ENCODE measurements around the gene RRP7A. TPM values are rescaled to one million over a fixed set of nuclear protein-coding genes. Genes with fewer than 3 reads are reported as not detected.
"Not testable (repeated sequence)": the region's sequence is repeated elsewhere in the genome, so short reads cannot be mapped to it uniquely, and the experiment has no call there.

Gene RRP7A
- total and polyA plus RNA-seq, 3 donors from 2014 or later = 30.8 to 62.8 (median 43.3) TPM

DNA sequence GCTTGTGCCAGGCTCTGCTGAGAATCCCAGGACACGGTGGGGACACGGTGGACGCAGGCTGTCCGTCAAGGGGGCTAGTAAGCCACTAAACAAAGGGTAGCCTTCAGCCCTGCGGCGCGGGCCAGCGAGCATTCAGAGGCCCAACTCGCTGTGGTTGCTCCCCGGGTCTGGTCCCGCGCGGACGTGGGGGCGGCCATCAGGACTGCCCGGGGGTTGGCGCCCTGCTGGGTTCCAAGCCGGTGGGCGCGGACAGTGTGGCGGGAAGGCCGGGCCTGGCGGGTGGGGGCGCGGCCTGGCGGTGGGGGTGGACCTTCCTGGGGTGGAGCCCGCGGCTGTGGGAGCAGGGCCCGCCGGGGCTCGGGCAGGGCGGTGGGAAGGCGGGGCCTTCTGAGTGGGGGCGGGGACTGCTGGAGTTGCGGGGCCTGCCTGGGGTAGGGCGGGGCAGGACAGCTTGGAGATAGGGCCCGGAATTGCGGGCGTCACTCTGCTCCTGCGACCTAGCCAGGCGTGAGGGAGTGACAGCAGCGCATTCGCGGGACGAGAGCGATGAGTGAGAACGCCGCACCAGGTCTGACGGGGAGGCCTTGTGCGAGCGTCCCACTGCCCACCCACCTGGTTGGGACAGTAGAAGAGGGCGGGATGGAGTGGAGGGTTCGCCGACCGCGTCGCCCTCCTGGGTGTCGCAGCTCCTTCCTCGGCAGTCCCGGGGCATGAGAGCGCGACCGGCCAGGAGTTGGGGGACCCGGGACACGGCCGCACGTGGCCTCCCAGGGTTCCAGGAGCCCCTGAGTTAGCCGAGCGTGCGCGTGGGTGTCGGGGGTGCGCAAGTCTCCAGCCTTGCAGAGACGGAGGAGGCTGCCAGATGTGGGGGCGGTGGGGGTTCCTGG is 34.1 kb upstream of the RRP7A start, which contains the start of gene SERHL2:
TSS of gene SERHL2 (plus strand) at position 482 of the 887 bp plus-strand sequence. CDS start at position 547, 65 bp downstream.
- DNase-seq = peak; percentile 89
- Histone ChIP-seq H3K27me3 (no peaks in the 10 kb centered on the region), H3K4me3 (peak within 1 kb of the TSS; percentile 51 to 63), H3K4me1 (peaks cover 5% of the 10 kb centered on the region), H3K27ac (peak within 1 kb of the TSS in 1 of 2 donors; percentile 45), H3K9me3 (no peaks in the 10 kb centered on the region), H3K36me3 (ENCODE audit: low read depth, missing control alignments) (no peaks in the 10 kb centered on the region)
- TF ChIP-seq, protein P1, sequence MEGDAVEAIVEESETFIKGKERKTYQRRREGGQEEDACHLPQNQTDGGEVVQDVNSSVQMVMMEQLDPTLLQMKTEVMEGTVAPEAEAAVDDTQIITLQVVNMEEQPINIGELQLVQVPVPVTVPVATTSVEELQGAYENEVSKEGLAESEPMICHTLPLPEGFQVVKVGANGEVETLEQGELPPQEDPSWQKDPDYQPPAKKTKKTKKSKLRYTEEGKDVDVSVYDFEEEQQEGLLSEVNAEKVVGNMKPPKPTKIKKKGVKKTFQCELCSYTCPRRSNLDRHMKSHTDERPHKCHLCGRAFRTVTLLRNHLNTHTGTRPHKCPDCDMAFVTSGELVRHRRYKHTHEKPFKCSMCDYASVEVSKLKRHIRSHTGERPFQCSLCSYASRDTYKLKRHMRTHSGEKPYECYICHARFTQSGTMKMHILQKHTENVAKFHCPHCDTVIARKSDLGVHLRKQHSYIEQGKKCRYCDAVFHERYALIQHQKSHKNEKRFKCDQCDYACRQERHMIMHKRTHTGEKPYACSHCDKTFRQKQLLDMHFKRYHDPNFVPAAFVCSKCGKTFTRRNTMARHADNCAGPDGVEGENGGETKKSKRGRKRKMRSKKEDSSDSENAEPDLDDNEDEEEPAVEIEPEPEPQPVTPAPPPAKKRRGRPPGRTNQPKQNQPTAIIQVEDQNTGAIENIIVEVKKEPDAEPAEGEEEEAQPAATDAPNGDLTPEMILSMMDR (IDR thresholded peaks at IDR 0.05) = no peak
- no peak for TF ChIP-seq POLR2A (IDR thresholded peaks at IDR 0.05)
- intact Hi-C loops (cut with DNase I; ENCODE audit: low total_unique reads) = no loop called here
- WGBS, 2 donors = 1 to 2% methylated on average over 37 to 56 of the region's 75 CpGs

DNA sequence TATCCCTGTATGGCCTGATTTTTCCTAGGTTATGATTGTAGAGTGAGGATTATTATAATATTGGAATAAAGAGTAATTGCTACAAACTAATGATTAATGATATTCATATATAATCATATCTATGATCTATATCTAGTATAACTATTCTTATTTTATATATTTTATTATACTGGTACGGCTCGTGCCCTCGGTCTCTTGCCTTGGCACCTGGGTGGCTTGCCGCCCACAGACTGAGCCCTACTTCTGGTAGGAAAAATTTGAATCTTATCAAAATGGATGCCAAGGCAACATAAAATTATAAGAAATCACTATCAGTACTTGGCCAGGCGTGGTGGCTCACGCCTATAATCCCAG is 32.7 kb upstream of the RRP7A start:
- intact Hi-C loops (cut with DNase I; ENCODE audit: low total_unique reads); H3K27ac ChIP-seq; H3K4me1 ChIP-seq; H3K36me3 ChIP-seq (ENCODE audit: low read depth, missing control alignments); H3K4me3 ChIP-seq; DNase-seq; H3K9me3 ChIP-seq; H3K27me3 ChIP-seq: not testable (repeated sequence)
- WGBS, 2 donors = 80 to 88% methylated on average over 6 of the region's 6 CpGs

DNA sequence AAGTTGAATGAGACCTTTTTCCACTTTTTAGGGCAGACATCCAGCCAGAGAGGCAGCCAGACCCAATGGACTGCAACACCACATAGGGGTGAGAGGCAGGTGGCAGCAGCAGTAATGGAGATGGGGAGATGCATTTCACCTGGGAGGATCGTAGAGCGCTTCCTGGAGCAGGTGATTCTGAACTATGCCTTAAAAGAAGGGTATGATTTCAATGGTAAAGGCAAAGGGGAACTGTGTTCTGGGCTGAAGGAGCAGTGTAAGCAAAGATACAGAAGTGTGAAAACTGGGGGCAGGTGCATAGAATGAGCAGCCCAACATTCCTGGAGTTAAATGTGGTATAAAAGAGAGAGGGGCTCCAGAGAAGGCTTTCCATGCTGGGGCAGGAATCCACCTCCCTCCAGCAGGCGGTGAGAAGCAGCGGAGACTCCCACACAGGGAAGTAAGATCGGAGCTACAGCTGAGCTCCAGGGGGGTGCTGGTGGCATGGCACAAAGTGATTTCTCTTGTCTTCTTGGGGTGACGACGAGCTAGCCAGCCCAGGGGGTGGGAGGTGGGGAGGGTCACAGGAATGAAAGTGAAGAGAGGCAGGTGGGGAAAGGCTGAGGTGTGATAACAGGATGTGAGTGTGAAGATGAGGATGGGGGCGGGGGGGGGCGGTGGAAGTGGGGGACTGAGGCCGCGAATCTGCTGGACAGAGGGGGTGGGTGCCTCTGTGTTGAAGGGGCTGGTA is 29.9 kb upstream of the RRP7A start:
- Histone ChIP-seq H3K27me3 (no peaks in the 10 kb centered on the region), H3K27ac (no peak overlapping the region), H3K9me3 (no peaks in the 10 kb centered on the region), H3K4me1 (peaks cover 5% of the 10 kb centered on the region), H3K4me3 (no peak overlapping the region), H3K36me3 (ENCODE audit: low read depth, missing control alignments) (no peaks in the 10 kb centered on the region)
- TF ChIP-seq, protein P1 (IDR thresholded peaks at IDR 0.05) = no peak
- intact Hi-C loops (cut with DNase I; ENCODE audit: low total_unique reads) = no loop called here
- DNase-seq = no peak
- WGBS, 2 donors = 65 to 70% methylated on average over 11 of the region's 11 CpGs

DNA sequence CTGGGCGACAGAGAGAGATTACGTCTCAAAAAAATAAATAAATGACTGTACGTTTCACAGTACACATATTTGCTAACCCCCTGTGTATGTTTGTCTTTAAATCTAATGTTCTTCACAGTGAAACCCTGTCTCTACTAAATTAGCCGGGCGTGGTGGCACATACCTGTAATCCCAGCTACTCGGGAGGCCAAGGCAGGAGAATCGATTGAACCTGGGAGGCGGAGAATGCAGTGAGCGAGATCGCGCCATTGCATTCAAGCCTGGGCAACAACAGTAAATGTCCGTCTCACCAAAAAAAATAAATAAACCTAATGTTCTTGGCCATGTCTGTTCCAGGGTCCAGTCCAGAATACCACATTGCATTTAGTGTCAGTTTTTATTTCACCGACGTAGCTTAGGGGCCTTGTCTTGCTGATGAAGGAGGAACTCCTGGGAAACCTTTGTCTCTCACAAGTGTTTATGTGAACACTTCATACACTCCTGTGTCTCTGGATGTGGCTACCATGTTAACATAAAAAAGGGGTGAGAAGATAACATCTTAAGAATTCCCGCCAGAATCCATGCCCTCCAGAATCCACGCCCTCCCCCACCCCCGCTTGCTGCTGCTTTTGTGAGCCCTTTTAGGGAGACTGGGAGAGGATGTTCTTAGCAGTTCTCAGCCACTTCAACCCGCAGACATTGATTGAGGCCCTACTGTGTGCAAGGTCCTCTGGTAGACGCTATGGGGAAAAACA is 29.2 kb upstream of the RRP7A start:
- Histone ChIP-seq H3K27ac (no peak overlapping the region), H3K4me3 (no peak overlapping the region), H3K27me3 (no peaks in the 10 kb centered on the region), H3K9me3 (no peaks in the 10 kb centered on the region), H3K36me3 (ENCODE audit: low read depth, missing control alignments) (no peaks in the 10 kb centered on the region), H3K4me1 (peaks cover 5% of the 10 kb centered on the region)
- DNase-seq = no peak
- TF ChIP-seq POLR2A (IDR thresholded peaks at IDR 0.05) = no peak
- TF ChIP-seq, protein P1 (IDR thresholded peaks at IDR 0.05) = no peak
- WGBS, 2 donors = 88 to 90% methylated on average over 19 of the region's 19 CpGs
- intact Hi-C loops (cut with DNase I; ENCODE audit: low total_unique reads) = no loop called here

DNA sequence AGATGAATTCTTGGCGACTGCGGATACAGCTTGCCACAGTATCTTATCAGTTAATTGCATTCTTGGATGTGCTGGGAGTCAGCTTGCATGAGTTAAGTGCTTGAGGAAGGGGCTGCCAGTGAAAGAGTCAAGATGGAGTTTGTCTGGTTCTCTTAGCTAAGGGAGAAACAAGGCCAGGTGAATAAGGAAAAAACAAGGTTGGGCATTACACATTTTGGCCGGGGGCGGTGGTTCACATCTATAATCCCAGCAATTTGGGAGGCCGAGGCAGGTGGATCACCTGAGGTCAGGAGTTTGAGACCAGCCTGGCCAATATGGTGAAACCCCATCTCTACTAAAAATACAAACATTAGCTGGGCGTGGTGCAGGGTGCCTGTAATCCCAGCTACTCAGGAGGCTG is 28.5 kb upstream of the RRP7A start:
- intact Hi-C loops (cut with DNase I; ENCODE audit: low total_unique reads) = not testable (repeated sequence)
- WGBS, 2 donors = 67 to 69% methylated on average over 6 of the region's 6 CpGs

More for the DNA sequence above, 28.5 kb upstream of the RRP7A start:
- not testable (repeated sequence) for H3K27me3 ChIP-seq; H3K9me3 ChIP-seq; H3K36me3 ChIP-seq (ENCODE audit: low read depth, missing control alignments); H3K27ac ChIP-seq; H3K4me1 ChIP-seq; DNase-seq; H3K4me3 ChIP-seq
